D721Med (cell line): Measurements from ENCODE around the gene FILIP1.

Experiments used
- DNase-seq: peaks from one replicate; pipeline ENCODE4 v3.0.0; 2011; ENCODE audit warnings: low spot score; ENCODE audit not compliant: insufficient read length
- FAIRE-seq: peaks from 2 replicates; lab custom pipeline; 2011; peaks lifted over from hg19 to GRCh38; lab: Jason Lieb, UNC
- TF ChIP-seq, protein P1 (sequence below): IDR thresholded peaks from 2 replicates; pipeline ENCODE4 v1.5.1; 2012; ENCODE audit warnings: mild to moderate bottlenecking, control low read depth; ENCODE audit not compliant: insufficient read depth; ENCODE audit errors: missing control alignments

The FILIP1 gene

DNA sequence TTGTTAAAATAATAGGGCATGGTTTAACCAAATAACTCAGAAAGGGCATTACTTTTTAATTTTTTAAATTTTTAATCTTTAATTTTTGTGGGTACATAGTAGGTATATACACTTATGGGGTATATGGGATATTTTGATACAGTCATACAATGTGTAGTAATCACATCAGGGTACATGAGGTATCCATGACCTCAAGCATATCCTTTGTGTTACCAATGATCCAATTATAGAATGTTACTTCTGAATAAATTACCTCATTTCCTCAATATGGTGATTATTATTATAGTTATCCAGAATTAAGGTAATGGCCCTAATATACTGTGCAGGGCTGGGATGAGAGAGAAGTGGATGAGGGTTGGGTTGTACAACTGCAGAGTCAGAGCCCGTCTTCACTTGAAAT is 163.9 kb downstream of the FILIP1 start:
- FAIRE-seq (no peak), DNase-seq (no peak)
- TF ChIP-seq, protein P1, sequence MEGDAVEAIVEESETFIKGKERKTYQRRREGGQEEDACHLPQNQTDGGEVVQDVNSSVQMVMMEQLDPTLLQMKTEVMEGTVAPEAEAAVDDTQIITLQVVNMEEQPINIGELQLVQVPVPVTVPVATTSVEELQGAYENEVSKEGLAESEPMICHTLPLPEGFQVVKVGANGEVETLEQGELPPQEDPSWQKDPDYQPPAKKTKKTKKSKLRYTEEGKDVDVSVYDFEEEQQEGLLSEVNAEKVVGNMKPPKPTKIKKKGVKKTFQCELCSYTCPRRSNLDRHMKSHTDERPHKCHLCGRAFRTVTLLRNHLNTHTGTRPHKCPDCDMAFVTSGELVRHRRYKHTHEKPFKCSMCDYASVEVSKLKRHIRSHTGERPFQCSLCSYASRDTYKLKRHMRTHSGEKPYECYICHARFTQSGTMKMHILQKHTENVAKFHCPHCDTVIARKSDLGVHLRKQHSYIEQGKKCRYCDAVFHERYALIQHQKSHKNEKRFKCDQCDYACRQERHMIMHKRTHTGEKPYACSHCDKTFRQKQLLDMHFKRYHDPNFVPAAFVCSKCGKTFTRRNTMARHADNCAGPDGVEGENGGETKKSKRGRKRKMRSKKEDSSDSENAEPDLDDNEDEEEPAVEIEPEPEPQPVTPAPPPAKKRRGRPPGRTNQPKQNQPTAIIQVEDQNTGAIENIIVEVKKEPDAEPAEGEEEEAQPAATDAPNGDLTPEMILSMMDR: no peak

DNA sequence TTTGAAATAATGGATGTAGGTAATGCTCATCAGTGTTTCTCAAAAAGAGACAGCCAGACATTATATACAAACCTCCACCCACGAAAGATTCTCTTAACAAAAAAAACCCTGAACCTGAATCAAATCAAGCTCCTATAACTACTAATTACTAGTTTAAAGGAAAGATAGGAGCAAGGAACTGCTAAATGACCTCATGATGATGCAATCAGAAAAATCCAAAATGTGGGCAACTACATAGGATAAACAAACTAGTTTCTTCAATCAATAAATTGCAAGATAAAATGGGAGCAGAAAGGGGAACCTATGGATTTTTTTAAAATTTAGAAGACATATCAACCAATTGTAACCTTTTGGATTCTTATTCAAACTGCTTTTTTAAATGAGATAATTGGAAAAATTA is 165.8 kb downstream of the FILIP1 start:
- DNase-seq (no peak), FAIRE-seq (no peak)
- TF ChIP-seq, protein P1: no peak

DNA sequence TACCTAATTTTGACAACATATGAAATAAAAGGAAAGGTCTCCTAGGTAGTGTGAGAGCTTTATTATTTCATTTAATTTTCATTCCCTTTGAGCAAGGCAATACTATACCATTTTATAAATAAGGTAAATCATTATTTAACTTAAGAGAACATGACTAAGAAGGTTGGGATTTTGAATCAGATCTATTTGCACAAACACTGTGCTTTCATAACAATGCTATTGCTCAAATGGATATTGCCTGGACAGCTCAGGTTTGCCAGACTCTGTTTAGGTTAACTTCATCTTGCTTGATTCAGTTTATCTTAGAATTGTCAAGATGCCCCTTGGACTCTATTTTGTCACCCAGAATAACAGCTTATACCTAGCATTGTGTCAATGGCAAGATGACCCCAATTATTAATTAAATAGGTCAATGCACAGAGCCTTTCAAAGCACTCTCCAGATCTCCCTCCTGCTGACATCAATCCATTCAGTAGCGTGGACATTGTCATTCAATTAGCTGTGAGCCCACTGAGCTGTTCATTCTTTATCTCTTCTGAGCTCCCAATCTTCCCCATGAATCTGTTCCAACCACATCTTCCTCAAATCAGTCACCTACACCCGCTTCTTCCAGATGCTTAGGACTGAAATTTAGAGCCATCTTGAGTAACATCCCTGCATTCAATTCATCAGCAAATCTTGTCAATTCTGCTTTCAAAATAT is 166.9 kb downstream of the FILIP1 start:
- TF ChIP-seq, protein P1: no peak
- FAIRE-seq (no peak), DNase-seq (no peak)

DNA sequence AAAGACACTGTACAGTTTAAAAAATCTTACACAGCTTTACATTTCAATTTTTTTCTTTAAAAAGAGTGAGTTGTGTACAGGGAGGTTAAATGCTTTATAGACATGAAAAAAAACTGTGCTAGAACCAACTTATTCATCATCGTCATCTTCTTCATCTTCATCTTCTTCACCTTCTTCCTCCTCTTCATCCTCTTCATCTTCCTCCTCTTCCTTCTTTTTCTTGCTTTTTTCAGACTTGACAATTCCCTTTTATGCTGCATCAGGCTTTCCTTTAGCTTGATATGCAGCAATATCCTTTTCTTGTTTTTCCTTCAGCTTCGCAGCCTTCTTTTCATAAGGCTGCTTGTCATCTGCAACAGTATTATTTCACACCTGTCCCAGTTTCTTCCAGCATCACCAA is 174.7 kb downstream of the FILIP1 start:
- TF ChIP-seq, protein P1: no peak
- no peak for FAIRE-seq

DNA sequence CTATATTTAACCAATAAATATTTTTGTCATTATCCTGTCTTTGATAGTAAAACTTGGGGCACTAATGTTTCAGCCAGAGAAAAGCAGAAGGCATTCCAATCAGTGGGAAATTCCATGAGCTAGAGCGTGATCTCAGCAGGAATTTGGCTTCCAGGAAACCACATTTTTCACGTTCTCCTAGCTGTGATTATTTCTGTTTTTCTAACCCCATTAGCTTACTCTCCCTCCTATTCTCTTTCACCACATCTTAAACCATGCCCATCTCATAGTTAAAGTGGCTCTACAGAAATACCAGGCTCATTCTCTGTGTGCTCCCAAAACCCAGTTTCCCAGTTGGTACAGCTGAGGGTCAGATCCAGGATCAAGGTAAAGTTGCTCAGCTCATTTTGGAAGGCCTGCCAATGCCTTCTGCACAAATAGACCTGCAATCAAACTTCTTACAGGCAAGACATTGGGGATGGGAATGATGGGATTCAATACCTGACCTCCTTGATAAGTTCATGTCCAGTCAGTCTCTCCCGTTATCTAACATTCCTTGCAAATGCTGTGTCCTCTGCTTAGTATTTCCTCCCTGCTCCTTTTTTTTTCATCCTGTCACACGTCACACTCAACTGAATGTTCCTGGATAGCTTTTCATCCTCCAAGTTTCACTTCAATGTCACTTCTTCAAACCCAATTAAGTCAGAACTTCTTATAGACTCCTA is 175.9 kb downstream of the FILIP1 start:
- TF ChIP-seq, protein P1: no peak
- FAIRE-seq: no peak
- no peak for DNase-seq

More for the DNA sequence above, 174.7 kb downstream of the FILIP1 start:
- DNase-seq: no peak

DNA sequence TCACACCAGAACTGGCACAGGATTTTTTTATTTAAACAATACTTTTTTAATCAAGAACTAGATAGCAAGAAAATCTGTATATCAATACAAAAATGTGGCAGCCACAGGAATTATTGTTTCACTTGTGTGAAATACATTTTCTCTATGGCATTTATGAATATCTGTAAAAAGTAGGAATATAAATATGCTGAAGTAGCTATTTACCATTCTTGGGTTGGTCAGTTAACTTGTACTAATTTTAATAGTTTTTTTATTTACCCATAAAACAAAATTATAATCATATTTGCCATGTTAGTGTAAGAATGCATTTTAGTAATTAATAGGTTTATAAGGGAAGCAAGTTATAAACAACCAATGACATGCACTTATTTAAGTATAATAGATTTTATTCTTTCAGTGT is 177.6 kb downstream of the FILIP1 start:
- DNase-seq (no peak), FAIRE-seq (no peak)
- TF ChIP-seq, protein P1: no peak
